KMS-11 (cell line): ENCODE measurements around the gene PDE4A.
A peak's percentile ranks its signal among the peaks of the same experiment; 100 is the strongest.

ENCODE experiments used
- H2AFZ ChIP-seq: fragments of 200-600 bp; sonication (generic); 2 replicates; pipeline ENCODE4 v1.6.1; 2016; ENCODE audit warnings: antibody characterized with exemption, mixed run types, low read depth
- H3K27ac ChIP-seq: fragments of 200-600 bp; sonication (generic); 2 replicates; pipeline ENCODE4 v1.6.1; 2016; ENCODE audit warnings: mild to moderate bottlenecking, mixed run types
- H3K27me3 ChIP-seq: fragments of 200-600 bp; sonication (generic); 2 replicates; pipeline ENCODE4 v1.6.1; 2017; ENCODE audit warnings: mild to moderate bottlenecking, low read depth, mixed run types, moderate library complexity; ENCODE audit not compliant: insufficient read depth
- H3K36me3 ChIP-seq: fragments of 200-600 bp; sonication (generic); 2 replicates; pipeline ENCODE4 v1.6.1; 2017; ENCODE audit warnings: mild to moderate bottlenecking, mixed run types; ENCODE audit not compliant: insufficient read depth
- H3K4me1 ChIP-seq: fragments of 200-600 bp; sonication (generic); 2 replicates; pipeline ENCODE4 v1.6.1; 2016; ENCODE audit warnings: mild to moderate bottlenecking, low read depth, mixed run types; ENCODE audit not compliant: poor library complexity, severe bottlenecking
- H3K4me2 ChIP-seq: fragments of 200-600 bp; sonication (generic); 2 replicates; pipeline ENCODE4 v1.7.0; 2016; ENCODE audit warnings: mild to moderate bottlenecking, mixed run types
- H3K4me3 ChIP-seq: fragments of 200-600 bp; sonication (generic); IDR thresholded peaks from 2 replicates; pipeline ENCODE4 v1.6.1; 2017; ENCODE audit warnings: low read depth, low read length, mixed read lengths; ENCODE audit not compliant: insufficient read depth
- H3K79me2 ChIP-seq: fragments of 200-600 bp; sonication (generic); 2 replicates; pipeline ENCODE4 v1.6.1; 2016; ENCODE audit warnings: low read depth, mixed run types; ENCODE audit not compliant: insufficient read depth
- H3K9ac ChIP-seq: fragments of 200-600 bp; sonication (generic); 2 replicates; pipeline ENCODE4 v1.6.1; 2016; ENCODE audit warnings: mild to moderate bottlenecking, mixed run types
- H4K20me1 ChIP-seq: fragments of 200-600 bp; sonication (generic); 2 replicates; pipeline ENCODE4 v1.6.1; 2016; ENCODE audit warnings: mild to moderate bottlenecking, mixed run types; ENCODE audit not compliant: insufficient read depth
- TF ChIP-seq, protein P1 (sequence below): fragments of 200-600 bp; sonication (generic); conservative IDR thresholded peaks from 2 replicates; pipeline ENCODE4 v1.6.1; 2017; ENCODE audit warnings: low read depth, mild to moderate bottlenecking, antibody characterized with exemption, low read length, moderate library complexity, mixed read lengths

Gene PDE4A

DNA sequence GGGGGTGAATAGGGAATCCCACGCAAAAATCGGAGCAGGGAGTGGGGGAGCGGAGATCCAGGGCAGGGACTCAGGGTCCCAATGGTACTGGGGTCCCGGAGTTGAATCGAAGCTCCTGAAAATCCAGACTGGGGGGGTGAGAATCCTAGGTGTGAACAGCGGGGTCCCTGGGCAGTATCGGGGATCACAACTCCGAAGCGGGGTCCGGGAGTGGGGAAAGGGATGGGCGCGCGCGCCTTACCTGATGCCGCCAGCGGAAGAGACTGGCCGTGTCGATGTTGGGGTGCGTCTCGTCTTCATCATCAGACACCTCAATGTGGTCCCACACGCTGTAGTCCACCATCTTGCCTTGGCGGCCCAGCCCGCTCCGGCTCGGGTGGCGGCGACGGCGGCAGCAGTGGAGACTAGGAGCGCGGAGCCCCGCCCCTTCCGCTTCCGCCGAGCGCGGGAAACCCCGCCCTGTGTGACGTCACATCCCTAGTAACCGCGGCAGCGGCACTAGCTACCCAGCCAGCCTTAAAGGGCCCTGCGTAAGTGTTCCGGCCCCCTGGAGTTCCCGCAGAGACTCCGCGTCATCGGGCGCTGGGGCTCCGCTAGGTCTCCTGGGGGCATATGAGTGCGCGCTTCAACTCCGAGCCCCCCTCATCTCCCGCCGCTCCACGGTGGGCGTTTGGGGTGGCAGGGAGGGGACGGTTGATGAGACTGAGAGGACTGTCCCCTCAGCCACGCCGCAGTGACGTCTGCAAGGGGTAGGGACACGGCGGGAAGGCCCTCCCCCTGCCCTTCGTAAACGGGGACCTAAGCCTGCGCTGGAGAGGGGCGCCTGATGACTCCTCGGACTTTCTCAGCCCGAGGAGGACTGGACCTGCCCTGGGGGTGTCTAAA lies 17.0 kb upstream of the PDE4A start, which contains the start of gene CDC37:
Gene CDC37 (minus strand): TSS at position 406 of the 885 bp plus-strand sequence. CDS start 63 bp downstream, at position 343.
- Histone ChIP-seq H3K9ac (peak within 1 kb of the TSS; percentile 69), H4K20me1 (no peaks in the 10 kb centered on the region), H2AFZ (peak within 1 kb of the TSS; percentile 82), H3K4me3 (peak within 1 kb of the TSS; percentile 54), H3K4me2 (peak within 1 kb of the TSS; percentile 95), H3K36me3 (no peaks in the 10 kb centered on the region), H3K4me1 (peaks cover 34% of the 10 kb centered on the region), H3K79me2 (peaks cover 48% of the 10 kb centered on the region), H3K27me3 (no peaks in the 10 kb centered on the region), H3K27ac (peak within 1 kb of the TSS; percentile 55)
- TF ChIP-seq, protein P1, sequence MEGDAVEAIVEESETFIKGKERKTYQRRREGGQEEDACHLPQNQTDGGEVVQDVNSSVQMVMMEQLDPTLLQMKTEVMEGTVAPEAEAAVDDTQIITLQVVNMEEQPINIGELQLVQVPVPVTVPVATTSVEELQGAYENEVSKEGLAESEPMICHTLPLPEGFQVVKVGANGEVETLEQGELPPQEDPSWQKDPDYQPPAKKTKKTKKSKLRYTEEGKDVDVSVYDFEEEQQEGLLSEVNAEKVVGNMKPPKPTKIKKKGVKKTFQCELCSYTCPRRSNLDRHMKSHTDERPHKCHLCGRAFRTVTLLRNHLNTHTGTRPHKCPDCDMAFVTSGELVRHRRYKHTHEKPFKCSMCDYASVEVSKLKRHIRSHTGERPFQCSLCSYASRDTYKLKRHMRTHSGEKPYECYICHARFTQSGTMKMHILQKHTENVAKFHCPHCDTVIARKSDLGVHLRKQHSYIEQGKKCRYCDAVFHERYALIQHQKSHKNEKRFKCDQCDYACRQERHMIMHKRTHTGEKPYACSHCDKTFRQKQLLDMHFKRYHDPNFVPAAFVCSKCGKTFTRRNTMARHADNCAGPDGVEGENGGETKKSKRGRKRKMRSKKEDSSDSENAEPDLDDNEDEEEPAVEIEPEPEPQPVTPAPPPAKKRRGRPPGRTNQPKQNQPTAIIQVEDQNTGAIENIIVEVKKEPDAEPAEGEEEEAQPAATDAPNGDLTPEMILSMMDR = no peak

DNA sequence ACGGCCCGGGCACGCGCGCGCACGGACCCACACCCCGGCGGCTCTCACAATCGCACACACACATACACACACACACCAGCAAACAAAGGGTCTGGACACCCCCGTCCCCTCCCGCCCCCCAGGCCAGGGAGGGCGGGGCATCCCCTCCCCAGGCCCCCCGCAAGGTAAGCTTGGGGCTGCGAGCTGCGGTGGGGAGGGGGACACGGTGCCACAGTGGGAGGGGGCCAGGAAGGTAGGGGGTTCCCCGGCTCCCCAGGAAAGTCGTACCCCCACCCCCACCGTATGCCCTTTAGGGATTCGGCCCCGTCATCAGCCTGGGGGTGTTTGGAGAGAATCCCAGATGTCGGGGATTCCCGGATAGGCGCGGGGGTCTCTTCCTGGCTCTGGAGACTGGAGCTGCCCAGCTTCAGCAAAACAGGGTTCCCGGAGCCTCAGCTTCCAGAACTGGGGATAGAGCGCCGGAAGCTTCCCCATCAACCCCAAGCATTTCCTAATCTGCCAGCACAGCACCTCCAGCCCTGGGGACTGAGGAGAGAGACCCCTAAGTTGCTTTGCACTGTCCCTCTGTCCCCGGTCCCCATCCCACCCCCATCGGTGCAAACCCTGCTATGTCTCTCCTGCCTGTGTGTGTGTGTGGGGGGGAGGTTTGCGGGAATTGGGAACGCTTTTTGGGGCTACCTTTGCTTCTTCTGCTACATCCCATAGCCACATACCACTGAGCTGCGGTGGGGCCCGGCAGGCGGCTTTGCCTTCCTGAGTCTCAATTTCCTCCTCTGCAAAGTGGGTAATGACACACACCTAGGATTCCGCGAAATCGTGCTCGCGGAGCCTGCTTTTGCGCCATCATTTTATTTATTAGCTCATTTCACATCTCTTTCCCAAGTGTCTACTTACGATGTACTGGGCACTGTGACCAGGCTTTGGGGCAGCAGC lies 15.2 kb upstream of the PDE4A start:
- Histone ChIP-seq H3K27me3 (no peaks in the 10 kb centered on the region), H3K4me3 (no peak overlapping the region), H3K4me2 (peak overlapping the region; percentile 95), H2AFZ (peak overlapping the region; percentile 82), H3K36me3 (no peaks in the 10 kb centered on the region), H3K27ac (no peak overlapping the region), H3K79me2 (peaks cover 31% of the 10 kb centered on the region), H3K4me1 (peaks cover 48% of the 10 kb centered on the region), H3K9ac (peak overlapping the region; percentile 69; the same call in 1 of the 2 replicates), H4K20me1 (no peaks in the 10 kb centered on the region)
- TF ChIP-seq, protein P1 = no peak

DNA sequence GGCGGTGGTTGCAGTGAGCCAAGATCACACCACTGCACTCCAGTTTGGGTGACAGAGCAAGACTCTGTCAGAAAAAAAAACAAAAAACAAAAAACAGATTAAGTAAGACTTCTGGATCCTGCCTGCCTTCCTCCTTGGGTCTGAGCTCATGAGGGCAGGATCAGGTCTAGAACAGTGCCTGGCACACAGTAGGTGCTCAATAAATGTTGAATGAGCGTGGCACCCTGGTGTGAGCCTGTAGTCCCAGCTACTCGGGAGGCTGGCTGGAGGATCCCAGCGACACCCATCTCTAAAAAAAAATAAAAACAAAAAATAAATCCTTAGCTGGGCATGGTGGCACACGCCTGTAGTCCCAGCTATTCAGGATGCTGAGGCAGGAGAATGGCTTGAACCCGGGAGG lies 14.1 kb upstream of the PDE4A start:
- TF ChIP-seq, protein P1 = no peak
- Histone ChIP-seq H3K9ac (no peak overlapping the region), H3K4me1 (peaks cover 48% of the 10 kb centered on the region), H2AFZ (no peak overlapping the region), H4K20me1 (no peaks in the 10 kb centered on the region), H3K4me3 (no peak overlapping the region), H3K79me2 (peaks cover 26% of the 10 kb centered on the region), H3K27me3 (no peaks in the 10 kb centered on the region), H3K4me2 (no peak overlapping the region), H3K36me3 (no peaks in the 10 kb centered on the region), H3K27ac (no peak overlapping the region)

DNA sequence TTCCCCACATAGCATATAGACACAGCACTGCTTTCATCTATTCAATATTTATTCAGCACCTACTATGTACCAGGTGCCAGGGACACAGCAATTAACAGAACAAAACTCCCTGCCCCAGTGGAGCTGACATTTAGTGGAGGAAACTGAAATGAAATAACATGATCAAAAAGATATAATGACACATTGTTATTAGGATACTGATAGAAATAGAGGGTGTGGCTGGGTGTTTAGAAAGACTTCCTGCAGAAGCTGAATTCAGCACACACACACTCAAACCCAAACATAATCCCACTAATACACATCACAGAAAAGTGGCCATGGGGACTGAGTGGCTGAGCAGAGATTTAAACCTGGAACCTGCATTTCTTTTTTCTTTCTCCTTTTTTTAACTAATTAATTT lies 13.2 kb upstream of the PDE4A start:
- Histone ChIP-seq H3K4me2 (no peak overlapping the region), H3K27me3 (no peaks in the 10 kb centered on the region), H2AFZ (no peak overlapping the region), H3K4me1 (peaks cover 47% of the 10 kb centered on the region), H3K79me2 (peaks cover 23% of the 10 kb centered on the region), H3K4me3 (no peak overlapping the region), H3K9ac (no peak overlapping the region), H3K36me3 (no peaks in the 10 kb centered on the region), H3K27ac (no peak overlapping the region), H4K20me1 (no peaks in the 10 kb centered on the region)
- TF ChIP-seq, protein P1 = no peak
